ENCODE data around the gene AAK1. TPM values are rescaled to one million over a fixed set of nuclear protein-coding genes. Genes with fewer than 3 reads are reported as not detected.
A peak's percentile ranks its signal among the peaks of the same experiment; 100 is the strongest.

AAK1 gene
- polyA plus RNA-seq, 1 of the 3 experiments (the other 2 are of a cell fraction): 13.4 TPM

DNA sequence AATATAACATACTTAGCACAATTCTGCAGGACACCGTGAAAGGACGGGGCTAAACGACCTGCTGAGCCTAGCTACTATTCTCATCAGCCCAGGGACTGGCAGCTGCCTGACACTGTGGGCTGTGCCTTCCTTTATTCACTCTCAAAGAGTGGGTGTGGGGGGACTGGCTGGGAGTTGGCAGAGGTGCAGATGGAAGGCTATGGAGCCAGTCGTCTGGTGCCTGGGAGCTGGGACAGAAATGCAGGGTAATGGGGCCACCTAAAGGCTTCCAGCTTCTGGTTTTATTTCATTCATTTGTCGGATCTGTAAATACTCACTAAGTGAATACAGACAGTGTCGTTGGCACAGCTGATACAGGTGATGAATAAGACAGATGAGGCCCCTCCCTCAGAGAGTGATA lies 150.3 kb downstream of the AAK1 start:
- Histone ChIP-seq H3K27me3 (ENCODE audit: insufficient read depth) (no peaks in the 10 kb centered on the region), H3K9ac (no peak overlapping the region), H3F3A (replicated peaks; ENCODE audit: insufficient read depth) (no peaks in the 10 kb centered on the region), H2AFZ (ENCODE audit: low read depth) (no peak overlapping the region), H3K9me2 (no peaks in the 10 kb centered on the region), H3K9me3 (no peaks in the 10 kb centered on the region), H3K4me2 (no peak overlapping the region), H3K4me3 (ENCODE audit: low read depth in 2 of 2, low read length in 1 of 2) (no peak overlapping the region), H4K20me1 (ENCODE audit: insufficient read depth) (no peaks in the 10 kb centered on the region), H3K27ac (ENCODE audit: low read depth in 2 of 2, low read length in 1 of 2) (peak overlapping the region in 1 of 2 experiments; percentile 70; a peak in 2 of 4 replicates), H3K4me1 (ENCODE audit: control insufficient read depth in 1 of 2, insufficient read depth in 2 of 2, low read depth in 1 of 2, low read length in 1 of 2) (peaks cover 0 to 14% of the 10 kb centered on the region in 2 experiments; a peak in 1 of 4 replicates), H3K36me3 (replicated peaks in 1 of 2; ENCODE audit: control insufficient read depth in 1 of 2, insufficient read depth in 2 of 2, low read length in 1 of 2) (peaks cover 23 to 24% of the 10 kb centered on the region in 2 experiments), H3K79me2 (ENCODE audit: insufficient read depth) (no peaks in the 10 kb centered on the region)
- POLR2A ChIA-PET: no interaction called here
- peak; percentile 46 for DNase-seq
- CTCF ChIA-PET: interaction anchor here (0.6 to 2.0 kb wide), 3 partner anchors 56 to 305 kb away, joined by 3 to 9 read pairs (median 3); partner anchors contain the start of gene NFU1
- no peak for TF ChIP-seq EZH2phosphoT487 (IDR thresholded peaks at IDR 0.05; ENCODE audit: borderline replicate concordance, low read depth)
- TF ChIP-seq SMC3 (IDR thresholded peaks at IDR 0.05; ENCODE audit: low read depth, low read length): peak; percentile 33; the same call in 1 of the 2 replicates
- TF ChIP-seq CHD2 (IDR thresholded peaks at IDR 0.05; ENCODE audit: low read length, partially characterized antibody): peak; percentile 47
- peak; percentile 74 for TF ChIP-seq RAD21 (IDR thresholded peaks at IDR 0.05; ENCODE audit: low read length)
- 80% methylated on average over 6 of the region's 6 CpGs for WGBS (ENCODE audit: low lambda C conversion rate)

DNA sequence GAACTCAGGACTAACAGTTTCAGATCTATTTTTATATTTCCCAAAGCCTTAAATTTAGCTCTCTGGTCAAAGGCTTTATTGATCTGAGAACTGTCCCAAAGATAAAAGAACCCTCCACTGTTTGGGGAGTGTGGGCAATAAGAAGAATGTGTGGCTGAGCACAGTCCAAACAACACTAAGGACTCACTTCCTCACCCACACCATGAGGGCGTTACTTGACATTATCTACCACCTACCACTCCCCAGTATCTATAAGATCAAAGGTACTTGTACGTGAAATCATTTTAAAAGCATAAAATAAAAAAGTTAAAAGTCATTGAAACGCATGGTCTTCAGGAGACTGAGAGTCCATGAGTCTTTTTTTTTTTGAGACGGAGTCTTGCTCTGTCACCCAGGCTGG lies 151.7 kb downstream of the AAK1 start:
- 95% methylated on average over 4 of the region's 4 CpGs for WGBS (ENCODE audit: low lambda C conversion rate)
- no peaks in the 10 kb centered on the region for H3F3A ChIP-seq (replicated peaks; ENCODE audit: insufficient read depth)

More for the DNA sequence above, 151.7 kb downstream of the AAK1 start:
- DNase-seq: no peak
- H3K9ac ChIP-seq: no peak overlapping the region
- no peak overlapping the region for H3K4me2 ChIP-seq
- no peak overlapping the region for H3K27ac ChIP-seq (ENCODE audit: low read depth in 2 of 2, low read length in 1 of 2)
- POLR2A ChIA-PET: no interaction called here
- no peaks in the 10 kb centered on the region for H3K9me3 ChIP-seq
- H3K36me3 ChIP-seq (replicated peaks in 1 of 2; ENCODE audit: control insufficient read depth in 1 of 2, insufficient read depth in 2 of 2, low read length in 1 of 2): peaks cover 25 to 28% of the 10 kb centered on the region in 2 experiments
- peaks cover 0 to 14% of the 10 kb centered on the region in 2 experiments; a peak in 1 of 4 replicates for H3K4me1 ChIP-seq (ENCODE audit: control insufficient read depth in 1 of 2, insufficient read depth in 2 of 2, low read depth in 1 of 2, low read length in 1 of 2)
- no peak overlapping the region for H2AFZ ChIP-seq (ENCODE audit: low read depth)
- no peaks in the 10 kb centered on the region for H3K9me2 ChIP-seq
- H3K4me3 ChIP-seq (ENCODE audit: low read depth in 2 of 2, low read length in 1 of 2): no peak overlapping the region
- no peaks in the 10 kb centered on the region for H3K79me2 ChIP-seq (ENCODE audit: insufficient read depth)
- no peaks in the 10 kb centered on the region for H4K20me1 ChIP-seq (ENCODE audit: insufficient read depth)
- TF ChIP-seq RCOR1 (IDR thresholded peaks at IDR 0.05; ENCODE audit: low read length): no peak
- TF ChIP-seq RFX5 (IDR thresholded peaks at IDR 0.05; ENCODE audit: low read length): no peak
- no peak for TF ChIP-seq TAF1 (IDR thresholded peaks at IDR 0.05; ENCODE audit: borderline replicate concordance, low read depth, low read length)
- TF ChIP-seq, protein P1, sequence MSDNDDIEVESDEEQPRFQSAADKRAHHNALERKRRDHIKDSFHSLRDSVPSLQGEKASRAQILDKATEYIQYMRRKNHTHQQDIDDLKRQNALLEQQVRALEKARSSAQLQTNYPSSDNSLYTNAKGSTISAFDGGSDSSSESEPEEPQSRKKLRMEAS (IDR thresholded peaks at IDR 0.05; ENCODE audit: low read depth): no peak
- TF ChIP-seq, protein P2, sequence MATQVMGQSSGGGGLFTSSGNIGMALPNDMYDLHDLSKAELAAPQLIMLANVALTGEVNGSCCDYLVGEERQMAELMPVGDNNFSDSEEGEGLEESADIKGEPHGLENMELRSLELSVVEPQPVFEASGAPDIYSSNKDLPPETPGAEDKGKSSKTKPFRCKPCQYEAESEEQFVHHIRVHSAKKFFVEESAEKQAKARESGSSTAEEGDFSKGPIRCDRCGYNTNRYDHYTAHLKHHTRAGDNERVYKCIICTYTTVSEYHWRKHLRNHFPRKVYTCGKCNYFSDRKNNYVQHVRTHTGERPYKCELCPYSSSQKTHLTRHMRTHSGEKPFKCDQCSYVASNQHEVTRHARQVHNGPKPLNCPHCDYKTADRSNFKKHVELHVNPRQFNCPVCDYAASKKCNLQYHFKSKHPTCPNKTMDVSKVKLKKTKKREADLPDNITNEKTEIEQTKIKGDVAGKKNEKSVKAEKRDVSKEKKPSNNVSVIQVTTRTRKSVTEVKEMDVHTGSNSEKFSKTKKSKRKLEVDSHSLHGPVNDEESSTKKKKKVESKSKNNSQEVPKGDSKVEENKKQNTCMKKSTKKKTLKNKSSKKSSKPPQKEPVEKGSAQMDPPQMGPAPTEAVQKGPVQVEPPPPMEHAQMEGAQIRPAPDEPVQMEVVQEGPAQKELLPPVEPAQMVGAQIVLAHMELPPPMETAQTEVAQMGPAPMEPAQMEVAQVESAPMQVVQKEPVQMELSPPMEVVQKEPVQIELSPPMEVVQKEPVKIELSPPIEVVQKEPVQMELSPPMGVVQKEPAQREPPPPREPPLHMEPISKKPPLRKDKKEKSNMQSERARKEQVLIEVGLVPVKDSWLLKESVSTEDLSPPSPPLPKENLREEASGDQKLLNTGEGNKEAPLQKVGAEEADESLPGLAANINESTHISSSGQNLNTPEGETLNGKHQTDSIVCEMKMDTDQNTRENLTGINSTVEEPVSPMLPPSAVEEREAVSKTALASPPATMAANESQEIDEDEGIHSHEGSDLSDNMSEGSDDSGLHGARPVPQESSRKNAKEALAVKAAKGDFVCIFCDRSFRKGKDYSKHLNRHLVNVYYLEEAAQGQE (IDR thresholded peaks at IDR 0.05; ENCODE audit: low read depth, low read length): no peak
- TF ChIP-seq MXI1 (IDR thresholded peaks at IDR 0.05; ENCODE audit: low read depth, low read length): no peak
- TF ChIP-seq FOXJ3 (CRISPR knock-in tag; IDR thresholded peaks at IDR 0.05): no peak
- no peak for TF ChIP-seq RAD21 (IDR thresholded peaks at IDR 0.05; ENCODE audit: low read length)
- TF ChIP-seq SMC3 (IDR thresholded peaks at IDR 0.05; ENCODE audit: low read depth, low read length): no peak
- TF ChIP-seq, protein P3, sequence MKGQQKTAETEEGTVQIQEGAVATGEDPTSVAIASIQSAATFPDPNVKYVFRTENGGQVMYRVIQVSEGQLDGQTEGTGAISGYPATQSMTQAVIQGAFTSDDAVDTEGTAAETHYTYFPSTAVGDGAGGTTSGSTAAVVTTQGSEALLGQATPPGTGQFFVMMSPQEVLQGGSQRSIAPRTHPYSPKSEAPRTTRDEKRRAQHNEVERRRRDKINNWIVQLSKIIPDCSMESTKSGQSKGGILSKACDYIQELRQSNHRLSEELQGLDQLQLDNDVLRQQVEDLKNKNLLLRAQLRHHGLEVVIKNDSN (IDR thresholded peaks at IDR 0.05; ENCODE audit: borderline replicate concordance, low read depth): no peak
- TF ChIP-seq, protein P4, sequence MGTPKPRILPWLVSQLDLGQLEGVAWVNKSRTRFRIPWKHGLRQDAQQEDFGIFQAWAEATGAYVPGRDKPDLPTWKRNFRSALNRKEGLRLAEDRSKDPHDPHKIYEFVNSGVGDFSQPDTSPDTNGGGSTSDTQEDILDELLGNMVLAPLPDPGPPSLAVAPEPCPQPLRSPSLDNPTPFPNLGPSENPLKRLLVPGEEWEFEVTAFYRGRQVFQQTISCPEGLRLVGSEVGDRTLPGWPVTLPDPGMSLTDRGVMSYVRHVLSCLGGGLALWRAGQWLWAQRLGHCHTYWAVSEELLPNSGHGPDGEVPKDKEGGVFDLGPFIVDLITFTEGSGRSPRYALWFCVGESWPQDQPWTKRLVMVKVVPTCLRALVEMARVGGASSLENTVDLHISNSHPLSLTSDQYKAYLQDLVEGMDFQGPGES (IDR thresholded peaks at IDR 0.05; ENCODE audit: low read depth, low read length): no peak
- TF ChIP-seq TEAD4 (IDR thresholded peaks at IDR 0.05; ENCODE audit: borderline replicate concordance, insufficient read depth): no peak
- no peak for TF ChIP-seq MEF2A (IDR thresholded peaks at IDR 0.05; ENCODE audit: borderline replicate concordance, low read depth)
- TF ChIP-seq, protein P5, sequence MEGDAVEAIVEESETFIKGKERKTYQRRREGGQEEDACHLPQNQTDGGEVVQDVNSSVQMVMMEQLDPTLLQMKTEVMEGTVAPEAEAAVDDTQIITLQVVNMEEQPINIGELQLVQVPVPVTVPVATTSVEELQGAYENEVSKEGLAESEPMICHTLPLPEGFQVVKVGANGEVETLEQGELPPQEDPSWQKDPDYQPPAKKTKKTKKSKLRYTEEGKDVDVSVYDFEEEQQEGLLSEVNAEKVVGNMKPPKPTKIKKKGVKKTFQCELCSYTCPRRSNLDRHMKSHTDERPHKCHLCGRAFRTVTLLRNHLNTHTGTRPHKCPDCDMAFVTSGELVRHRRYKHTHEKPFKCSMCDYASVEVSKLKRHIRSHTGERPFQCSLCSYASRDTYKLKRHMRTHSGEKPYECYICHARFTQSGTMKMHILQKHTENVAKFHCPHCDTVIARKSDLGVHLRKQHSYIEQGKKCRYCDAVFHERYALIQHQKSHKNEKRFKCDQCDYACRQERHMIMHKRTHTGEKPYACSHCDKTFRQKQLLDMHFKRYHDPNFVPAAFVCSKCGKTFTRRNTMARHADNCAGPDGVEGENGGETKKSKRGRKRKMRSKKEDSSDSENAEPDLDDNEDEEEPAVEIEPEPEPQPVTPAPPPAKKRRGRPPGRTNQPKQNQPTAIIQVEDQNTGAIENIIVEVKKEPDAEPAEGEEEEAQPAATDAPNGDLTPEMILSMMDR (IDR thresholded peaks at IDR 0.05): no peak
- TF ChIP-seq GATA2 (CRISPR knock-in tag; IDR thresholded peaks at IDR 0.05): no peak
- no peaks in the 10 kb centered on the region for H3K27me3 ChIP-seq (ENCODE audit: insufficient read depth)
- CTCF ChIA-PET: no interaction called here
